ENCODE results near the gene HMX1.

DNA sequence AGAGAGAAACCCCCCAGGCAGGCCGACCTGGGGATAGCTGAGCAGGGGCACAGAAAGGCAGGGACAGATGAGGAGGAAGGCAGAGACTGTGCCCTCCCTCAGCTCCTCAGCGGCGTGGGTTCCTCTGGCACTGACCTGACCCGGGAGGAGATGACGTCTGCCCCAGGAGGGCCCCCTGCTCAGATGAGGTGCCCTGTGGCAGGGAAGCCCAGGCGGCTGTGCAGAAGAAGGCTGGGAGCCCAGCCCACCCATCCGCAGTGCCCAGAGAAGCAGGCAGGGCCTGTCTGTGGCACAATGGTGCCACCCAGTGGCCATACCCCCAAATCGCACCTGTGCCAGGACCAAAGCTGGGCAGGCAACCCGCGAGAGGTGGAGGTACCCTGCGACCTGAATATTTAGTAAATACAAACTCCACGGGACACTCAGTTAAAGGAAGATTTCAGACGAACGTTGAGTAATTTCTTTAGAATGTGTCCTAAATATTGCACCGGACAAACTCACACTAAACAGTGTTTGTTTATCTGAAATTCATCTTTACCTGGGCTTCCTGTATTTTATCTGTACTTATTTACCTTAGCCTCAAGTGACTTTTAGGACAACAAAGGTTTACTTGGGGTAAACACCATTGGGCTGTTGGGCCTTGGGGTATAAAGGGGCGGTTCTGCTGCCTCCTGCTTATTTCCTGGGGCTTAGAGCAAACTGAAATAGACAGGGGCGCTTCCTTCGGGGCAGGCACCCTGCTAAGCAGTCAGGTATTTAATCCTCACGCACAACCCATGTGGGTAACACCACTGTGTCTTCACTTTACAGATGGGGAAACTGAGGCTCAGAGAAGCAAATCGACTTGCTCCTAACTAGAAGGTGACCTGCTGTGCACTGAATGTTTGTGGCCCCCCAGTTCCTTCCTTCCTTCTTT lies 46.5 kb upstream of the HMX1 start:
- no peak for TF ChIP-seq POLR2A (IDR thresholded peaks at IDR 0.05)
- TF ChIP-seq, protein P1, sequence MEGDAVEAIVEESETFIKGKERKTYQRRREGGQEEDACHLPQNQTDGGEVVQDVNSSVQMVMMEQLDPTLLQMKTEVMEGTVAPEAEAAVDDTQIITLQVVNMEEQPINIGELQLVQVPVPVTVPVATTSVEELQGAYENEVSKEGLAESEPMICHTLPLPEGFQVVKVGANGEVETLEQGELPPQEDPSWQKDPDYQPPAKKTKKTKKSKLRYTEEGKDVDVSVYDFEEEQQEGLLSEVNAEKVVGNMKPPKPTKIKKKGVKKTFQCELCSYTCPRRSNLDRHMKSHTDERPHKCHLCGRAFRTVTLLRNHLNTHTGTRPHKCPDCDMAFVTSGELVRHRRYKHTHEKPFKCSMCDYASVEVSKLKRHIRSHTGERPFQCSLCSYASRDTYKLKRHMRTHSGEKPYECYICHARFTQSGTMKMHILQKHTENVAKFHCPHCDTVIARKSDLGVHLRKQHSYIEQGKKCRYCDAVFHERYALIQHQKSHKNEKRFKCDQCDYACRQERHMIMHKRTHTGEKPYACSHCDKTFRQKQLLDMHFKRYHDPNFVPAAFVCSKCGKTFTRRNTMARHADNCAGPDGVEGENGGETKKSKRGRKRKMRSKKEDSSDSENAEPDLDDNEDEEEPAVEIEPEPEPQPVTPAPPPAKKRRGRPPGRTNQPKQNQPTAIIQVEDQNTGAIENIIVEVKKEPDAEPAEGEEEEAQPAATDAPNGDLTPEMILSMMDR (IDR thresholded peaks at IDR 0.05), result peak; percentile 35 to 87 (median 57)

All from thyroid gland (tissue), 4 donors.